ENCODE results near the gene OXLD1.

DNA sequence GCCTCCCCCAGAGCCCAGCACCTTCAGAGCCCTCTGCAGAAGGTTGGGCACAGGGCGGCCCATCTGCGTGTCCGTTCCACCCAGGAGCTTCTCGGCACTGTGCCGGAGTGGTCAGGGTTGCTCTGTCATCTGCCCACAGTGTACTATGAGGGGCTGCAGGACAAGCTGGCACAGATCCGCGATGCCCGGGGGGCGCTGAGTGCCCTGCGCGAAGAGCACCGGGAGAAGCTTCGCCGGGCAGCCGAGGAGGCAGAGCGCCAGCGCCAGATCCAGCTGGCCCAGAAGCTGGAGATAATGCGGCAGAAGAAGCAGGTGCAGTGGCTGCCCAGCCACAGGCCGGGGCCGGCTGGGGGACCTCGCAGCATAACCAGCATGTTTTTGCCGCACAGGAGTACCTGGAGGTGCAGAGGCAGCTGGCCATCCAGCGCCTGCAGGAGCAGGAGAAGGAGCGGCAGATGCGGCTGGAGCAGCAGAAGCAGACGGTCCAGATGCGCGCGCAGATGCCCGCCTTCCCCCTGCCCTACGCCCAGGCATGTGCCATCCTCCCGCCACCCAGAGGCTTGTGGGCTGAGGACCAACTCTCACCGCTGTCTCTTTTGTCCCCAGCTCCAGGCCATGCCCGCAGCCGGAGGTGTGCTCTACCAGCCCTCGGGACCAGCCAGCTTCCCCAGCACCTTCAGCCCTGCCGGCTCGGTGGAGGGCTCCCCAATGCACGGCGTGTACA, 30.0 kb upstream of the OXLD1 start:
- TF ChIP-seq, protein P1, sequence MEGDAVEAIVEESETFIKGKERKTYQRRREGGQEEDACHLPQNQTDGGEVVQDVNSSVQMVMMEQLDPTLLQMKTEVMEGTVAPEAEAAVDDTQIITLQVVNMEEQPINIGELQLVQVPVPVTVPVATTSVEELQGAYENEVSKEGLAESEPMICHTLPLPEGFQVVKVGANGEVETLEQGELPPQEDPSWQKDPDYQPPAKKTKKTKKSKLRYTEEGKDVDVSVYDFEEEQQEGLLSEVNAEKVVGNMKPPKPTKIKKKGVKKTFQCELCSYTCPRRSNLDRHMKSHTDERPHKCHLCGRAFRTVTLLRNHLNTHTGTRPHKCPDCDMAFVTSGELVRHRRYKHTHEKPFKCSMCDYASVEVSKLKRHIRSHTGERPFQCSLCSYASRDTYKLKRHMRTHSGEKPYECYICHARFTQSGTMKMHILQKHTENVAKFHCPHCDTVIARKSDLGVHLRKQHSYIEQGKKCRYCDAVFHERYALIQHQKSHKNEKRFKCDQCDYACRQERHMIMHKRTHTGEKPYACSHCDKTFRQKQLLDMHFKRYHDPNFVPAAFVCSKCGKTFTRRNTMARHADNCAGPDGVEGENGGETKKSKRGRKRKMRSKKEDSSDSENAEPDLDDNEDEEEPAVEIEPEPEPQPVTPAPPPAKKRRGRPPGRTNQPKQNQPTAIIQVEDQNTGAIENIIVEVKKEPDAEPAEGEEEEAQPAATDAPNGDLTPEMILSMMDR (conservative IDR thresholded peaks at IDR 0.05; ENCODE audit: low read depth, low read length): no peak
- no peak for TF ChIP-seq EZH2 (IDR thresholded peaks at IDR 0.05; ENCODE audit: borderline replicate concordance, low read depth, low read length, poor library complexity, severe bottlenecking)

All from A673 (cell line).